Fibroblast of lung (primary cell): Measurements from ENCODE around the gene PHF19. TPM values are rescaled to one million over a fixed set of nuclear protein-coding genes. Genes with fewer than 3 reads are reported as not detected.

Source experiments
- DNase-seq, 2 donors: peaks; one replicate each; pipeline versions ENCODE4 v3.0.0 to v3.0.0-alpha.2; 2010; ENCODE audit warnings: low read depth in 2 of 2
- H2AFZ ChIP-seq: 2 replicates; pipeline ENCODE4 v1.5.1; 2012; ENCODE audit warnings: low read length, control low read depth, inconsistent platforms
- H3K27ac ChIP-seq: 2 replicates; pipeline ENCODE4 v1.5.1; 2011; ENCODE audit warnings: low read length, control low read depth; ENCODE audit not compliant: insufficient read depth
- H3K27me3 ChIP-seq: 2 replicates; pipeline ENCODE4 v1.5.1; 2011; ENCODE audit warnings: mild to moderate bottlenecking, low read length; ENCODE audit not compliant: control insufficient read depth, insufficient read depth
- H3K36me3 ChIP-seq: 2 replicates; pipeline ENCODE4 v1.5.1; 2011; ENCODE audit warnings: low read length; ENCODE audit not compliant: control insufficient read depth, insufficient read depth
- H3K4me1 ChIP-seq: 2 replicates; pipeline ENCODE4 v1.5.1; 2011; ENCODE audit warnings: low read length; ENCODE audit not compliant: control insufficient read depth, insufficient read depth; ENCODE audit errors: extremely low read depth
- H3K4me2 ChIP-seq: 2 replicates; pipeline ENCODE4 v1.5.1; 2011; ENCODE audit warnings: low read length, control low read depth; ENCODE audit not compliant: insufficient read depth; ENCODE audit errors: extremely low read depth
- H3K4me3 ChIP-seq, 4 experiments: fragments of 200-600 bp in 1 of 4; sonication (generic) in 1 of 4; replicated peaks in 1 of 4; 2 replicates each; pipeline ENCODE4 v1.5.1; 2011 to 2016; ENCODE audit warnings: low read length in 4 of 4, low read depth in 3 of 4, mild to moderate bottlenecking in 3 of 4, control low read depth in 2 of 4, inconsistent platforms in 1 of 4, mixed read lengths in 1 of 4; ENCODE audit not compliant: insufficient read depth in 1 of 4; ENCODE audit errors: control extremely low read depth in 1 of 4
- H3K79me2 ChIP-seq: 2 replicates; pipeline ENCODE4 v1.5.1; 2012; ENCODE audit warnings: mild to moderate bottlenecking, low read length, inconsistent platforms; ENCODE audit not compliant: control insufficient read depth, insufficient read depth
- H3K9ac ChIP-seq: 2 replicates; pipeline ENCODE4 v1.5.1; 2011; ENCODE audit warnings: mild to moderate bottlenecking, low read length, control low read depth; ENCODE audit not compliant: insufficient read depth
- H3K9me3 ChIP-seq: 2 replicates; pipeline ENCODE4 v1.5.1; 2012; ENCODE audit warnings: low read depth, low read length; ENCODE audit not compliant: control insufficient read depth, insufficient read depth
- H4K20me1 ChIP-seq: 2 replicates; pipeline ENCODE4 v1.5.1; 2011; ENCODE audit warnings: low read length; ENCODE audit not compliant: control insufficient read depth, insufficient read depth; ENCODE audit errors: extremely low read depth
- CTCF ChIP-seq, 2 donors: IDR thresholded peaks in 1 of 2; conservative IDR thresholded peaks in 1 of 2; 1 replicate in 1 of 2; 2 replicates in 1 of 2; pipeline ENCODE4 v1.5.1; 2011 to 2012; ENCODE audit warnings: low read length in 2 of 2, control low read depth in 1 of 2, inconsistent platforms in 1 of 2, low read depth in 1 of 2, mild to moderate bottlenecking in 1 of 2
- EZH2 ChIP-seq: IDR thresholded peaks from 2 replicates; pipeline ENCODE4 v1.5.1; 2012; ENCODE audit warnings: low read length, control low read depth, mild to moderate bottlenecking; ENCODE audit errors: missing control alignments
- polyA plus RNA-seq, 2 donors: library from polyadenylated mRNA; depleted of rRNA in 1 of 2; stranded (reverse) in 1 of 2; unstranded in 1 of 2; fragments of >200 nt; gene quantifications; 2 replicates each; pipeline ENCODE4 v1.2.1, GENCODE V29; 2011 to 2012; ENCODE audit warnings: missing spikeins in 1 of 2
- total RNA-seq: library from RNA; depleted of rRNA; stranded (reverse); fragments of >200 nt; gene quantifications from 2 replicates; pipeline ENCODE4 v1.2.1, GENCODE V29; 2014

The PHF19 gene
- total and polyA plus RNA-seq, 2 donors (not counting 1 experiment from before 2014, with no cell fraction given) = 21.4 to 38.3 TPM

- peak in 1 of 2 donors; percentile 24 for DNase-seq
- no peak overlapping the region for H3K4me2 ChIP-seq
Observed at GRCh38 chr9:120924698-120925534, 47.9 kb upstream of the PHF19 start.

GRCh38 chr9:120923620-120924328 lies 46.8 kb upstream of the PHF19 start:
- peaks cover 8% of the 10 kb centered on the region for H3K4me1 ChIP-seq

More at GRCh38 chr9:120924698-120925534, 47.9 kb upstream of the PHF19 start:
- Histone ChIP-seq H3K9ac (no peak overlapping the region), H3K4me3 (no peak overlapping the region), H3K79me2 (no peaks in the 10 kb centered on the region), H3K9me3 (no peaks in the 10 kb centered on the region), H2AFZ (no peak overlapping the region), H4K20me1 (no peaks in the 10 kb centered on the region), H3K27ac (no peak overlapping the region), H3K36me3 (no peaks in the 10 kb centered on the region), H3K27me3 (no peaks in the 10 kb centered on the region), H3K4me1 (peaks cover 11% of the 10 kb centered on the region)
- TF ChIP-seq CTCF (conservative IDR thresholded peaks at IDR 0.05 in 1 of 2, IDR thresholded peaks at IDR 0.05 in 1 of 2; ENCODE audit: low read depth in 1 of 2, low read length in 2 of 2) = no peak
- TF ChIP-seq EZH2 = no peak

More at GRCh38 chr9:120923620-120924328, 46.8 kb upstream of the PHF19 start:
- Histone ChIP-seq H3K9ac (no peak overlapping the region), H4K20me1 (no peaks in the 10 kb centered on the region), H3K9me3 (no peaks in the 10 kb centered on the region), H3K36me3 (no peaks in the 10 kb centered on the region), H3K27ac (no peak overlapping the region), H2AFZ (no peak overlapping the region), H3K4me3 (no peak overlapping the region), H3K27me3 (no peaks in the 10 kb centered on the region), H3K79me2 (no peaks in the 10 kb centered on the region), H3K4me2 (no peak overlapping the region)
- TF ChIP-seq CTCF (conservative IDR thresholded peaks at IDR 0.05 in 1 of 2, IDR thresholded peaks at IDR 0.05 in 1 of 2; ENCODE audit: low read depth in 1 of 2, low read length in 2 of 2) = no peak
- TF ChIP-seq EZH2 = no peak
- no peak for DNase-seq
